HL-60/S4 treated with retinoic acid at 250 ng/mL for 4 days and 3 days (cell line): Measurements from ENCODE around the gene FBLN2.

Experiments used
- in situ Hi-C: fragments of 300-500 bp; cut with MboI; formaldehyde crosslinking; loops from 2 replicates; pipeline ENCODE4 v1.7.0; 2022; ENCODE audit warnings: low sequenced_read_pairs

FBLN2 gene

DNA sequence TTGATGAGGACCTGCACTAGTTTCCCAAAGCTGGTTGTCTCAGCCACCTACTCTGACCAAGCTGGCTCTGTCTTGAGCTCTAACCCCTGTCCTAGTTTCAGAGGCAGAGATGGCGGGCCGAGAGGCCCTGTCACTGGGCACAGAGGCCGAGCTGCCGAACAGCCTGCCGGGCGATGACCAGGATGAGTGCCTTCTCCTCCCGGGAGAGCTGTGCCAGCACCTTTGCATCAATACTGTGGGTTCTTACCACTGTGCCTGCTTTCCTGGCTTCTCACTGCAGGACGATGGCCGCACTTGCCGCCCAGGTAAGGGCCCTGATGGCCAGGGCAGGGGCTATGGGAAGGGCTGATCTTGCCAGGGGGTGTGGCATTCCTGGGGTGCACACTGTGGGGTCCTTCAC, 69.1 kb downstream of the FBLN2 start:
- in situ Hi-C loops: no loop called here

DNA sequence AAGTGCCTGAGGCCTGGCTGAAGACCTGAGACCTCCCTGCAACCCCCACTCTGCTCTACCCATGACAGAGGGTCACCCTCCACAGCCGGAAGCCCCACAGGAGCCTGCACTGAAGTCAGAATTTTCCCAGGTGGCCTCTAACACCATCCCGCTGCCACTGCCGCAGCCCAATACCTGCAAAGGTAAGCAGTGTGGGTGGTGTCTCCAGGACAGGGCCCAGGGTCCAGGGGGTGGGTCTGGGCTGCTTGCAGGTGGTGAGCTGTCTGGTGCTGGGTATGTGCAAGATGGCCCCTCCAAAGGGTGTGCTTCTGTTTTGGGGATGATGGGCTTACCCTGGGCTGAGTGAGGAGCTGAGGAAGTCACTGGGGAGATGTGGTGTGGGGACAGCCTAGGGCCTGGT, 69.9 kb downstream of the FBLN2 start:
- in situ Hi-C loops: no loop called here

DNA sequence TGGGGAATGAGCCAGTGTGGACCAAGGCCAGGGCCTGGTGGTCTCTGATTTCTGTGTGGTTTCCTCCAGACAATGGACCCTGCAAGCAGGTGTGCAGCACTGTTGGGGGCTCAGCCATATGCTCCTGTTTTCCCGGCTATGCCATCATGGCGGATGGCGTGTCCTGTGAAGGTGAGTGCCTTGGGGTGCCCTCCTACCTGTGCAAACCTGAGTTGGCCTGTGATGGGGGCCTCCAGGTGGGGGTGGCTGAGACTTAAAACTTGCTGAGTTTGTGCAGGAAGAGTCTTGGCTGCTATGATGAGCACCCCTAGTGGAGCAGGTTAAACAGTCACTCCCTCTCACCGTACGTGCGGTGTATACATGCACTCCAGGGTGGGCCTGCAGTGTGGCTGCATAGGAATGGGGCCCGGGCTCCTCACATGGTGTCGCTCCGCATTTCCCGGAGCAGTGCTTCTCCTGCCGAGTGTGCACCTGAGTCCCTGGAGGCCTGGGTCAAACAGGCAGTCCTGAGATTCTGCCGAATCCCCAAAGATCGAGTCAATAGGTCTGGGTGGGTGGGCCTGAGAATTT, 70.8 kb downstream of the FBLN2 start:
- in situ Hi-C loops: no loop called here

DNA sequence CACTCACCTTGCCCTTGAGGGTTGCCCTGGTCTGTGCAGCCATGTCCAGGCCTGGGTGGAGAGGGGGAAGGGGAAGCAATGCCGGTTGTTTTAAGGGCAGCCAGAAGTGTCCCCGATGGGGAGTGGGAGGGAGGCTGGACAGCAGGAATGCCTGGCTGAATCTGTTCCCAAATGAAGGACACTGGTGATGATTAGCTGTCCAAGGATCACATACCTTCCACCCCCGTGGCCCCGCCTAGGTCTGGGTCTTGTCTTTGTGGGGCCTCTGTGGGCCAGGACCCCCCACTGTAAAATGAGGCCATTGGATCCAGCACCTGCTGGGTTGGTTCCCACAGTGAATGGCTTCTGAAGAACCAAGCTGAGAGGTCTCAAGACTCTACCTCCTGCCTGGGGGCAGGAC, 71.4 kb downstream of the FBLN2 start:
- in situ Hi-C loops: no loop called here

DNA sequence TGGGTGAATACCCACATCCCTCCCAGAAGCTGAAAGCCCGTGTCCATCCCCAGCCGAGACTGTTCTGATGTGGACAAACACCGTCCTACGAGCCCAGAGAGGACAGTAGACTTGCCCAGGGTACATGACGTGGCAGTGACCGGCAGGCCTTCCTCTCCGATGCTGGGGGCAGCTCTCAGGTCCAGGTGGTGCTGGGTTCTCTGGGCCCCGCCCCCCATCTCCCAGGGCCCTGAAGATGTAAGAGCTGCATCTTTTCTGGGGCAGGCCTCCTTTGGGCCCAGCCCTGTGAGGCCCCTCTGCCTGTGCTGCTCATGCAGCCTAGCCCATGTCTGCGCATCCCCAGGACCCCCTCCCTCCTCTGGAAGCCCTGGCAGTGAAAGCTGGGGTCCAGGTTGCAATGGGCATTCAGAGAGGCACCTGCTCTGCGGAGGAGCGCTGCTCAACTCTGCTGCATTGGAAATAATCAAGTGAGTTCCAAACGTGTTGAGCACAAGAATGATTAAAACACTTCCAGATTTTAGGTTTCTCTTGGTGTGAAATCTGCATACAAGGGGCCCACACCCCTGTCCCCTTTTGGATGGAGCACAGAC, 71.9 kb downstream of the FBLN2 start:
- in situ Hi-C loops: no loop called here

DNA sequence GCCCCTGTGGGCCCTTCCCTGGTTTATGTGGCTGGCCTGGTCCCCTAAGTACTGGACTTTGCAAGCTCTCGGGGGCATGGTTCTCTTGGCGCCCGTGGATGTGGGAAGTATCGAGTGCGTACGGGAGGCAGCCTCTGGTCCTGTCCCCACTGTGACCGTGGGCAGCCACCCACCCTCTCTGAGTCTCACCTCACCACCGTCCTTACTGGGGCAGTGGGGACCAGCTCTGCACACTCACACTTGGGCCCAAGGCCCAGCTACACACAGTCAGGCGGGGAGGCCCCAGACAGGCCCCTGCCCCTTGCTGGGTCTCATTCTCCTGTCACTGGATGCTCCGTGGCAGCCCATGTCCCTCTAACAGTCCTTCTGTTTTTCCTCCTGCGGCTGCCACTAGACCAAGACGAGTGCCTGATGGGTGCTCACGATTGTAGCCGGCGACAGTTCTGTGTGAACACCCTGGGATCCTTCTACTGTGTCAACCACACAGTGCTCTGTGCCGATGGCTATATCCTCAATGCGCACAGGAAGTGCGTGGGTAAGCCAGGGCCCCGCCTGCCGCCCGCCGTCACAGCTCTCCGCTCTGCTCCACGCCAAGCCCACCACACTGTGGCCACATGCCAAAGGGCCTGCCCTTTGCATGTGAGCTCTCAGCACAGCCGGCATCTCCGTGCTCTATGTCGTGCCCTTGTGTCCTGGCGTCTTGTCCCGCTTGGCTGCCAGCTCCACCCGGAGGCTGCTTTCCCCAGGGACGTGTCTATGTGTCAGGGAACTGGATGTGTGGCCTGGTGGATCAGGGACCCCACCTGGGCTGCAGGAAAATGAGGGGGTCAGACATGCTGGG, 72.7 kb downstream of the FBLN2 start:
- in situ Hi-C loops: no loop called here

DNA sequence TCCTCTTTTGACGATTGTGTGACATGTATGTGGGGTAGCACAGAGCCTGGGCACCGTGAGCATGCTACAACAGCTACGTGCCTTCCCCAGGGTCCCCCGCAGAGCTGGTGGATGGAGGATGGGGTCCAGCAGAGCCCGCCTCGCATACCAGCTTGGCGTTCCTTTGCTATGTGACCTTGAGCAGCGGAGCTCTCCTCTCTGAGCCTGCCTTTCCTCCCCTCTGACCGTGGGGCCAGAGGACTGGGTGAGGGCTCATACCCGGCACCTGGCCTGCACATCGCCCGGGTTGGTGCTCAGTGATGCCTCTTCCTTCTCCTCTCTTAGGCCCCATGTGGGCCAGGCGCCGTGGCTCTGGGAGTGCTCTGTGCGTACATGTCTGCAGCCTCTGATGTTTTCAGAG, 73.4 kb downstream of the FBLN2 start:
- in situ Hi-C loops: no loop called here

DNA sequence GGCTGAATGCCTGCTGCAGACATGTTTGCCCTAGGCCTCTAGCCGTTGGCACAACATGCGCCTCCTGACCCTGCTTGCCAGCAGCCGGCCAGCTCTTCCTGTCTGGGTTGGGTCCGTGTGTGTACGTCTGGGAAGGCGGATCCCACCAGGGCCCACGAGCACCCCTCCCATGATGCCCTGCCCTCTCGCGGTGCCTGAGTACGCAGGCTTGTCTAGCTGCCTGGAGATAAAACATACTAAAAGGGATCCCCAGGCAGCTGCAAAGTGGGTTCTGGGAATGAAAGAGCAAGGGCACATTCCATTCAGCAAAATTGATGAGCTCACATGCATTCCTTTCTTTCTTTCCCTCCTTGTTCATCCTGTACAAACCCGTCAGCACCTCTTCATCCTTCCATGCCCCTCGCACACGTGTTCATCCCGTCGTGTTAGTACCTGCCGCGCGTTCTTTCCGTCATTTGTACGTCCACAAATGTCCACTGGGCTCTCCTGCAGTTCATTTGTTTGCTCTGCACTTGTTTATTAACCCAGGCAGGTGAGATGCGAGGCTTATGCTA, 74.3 kb downstream of the FBLN2 start:
- in situ Hi-C loops: no loop called here

DNA sequence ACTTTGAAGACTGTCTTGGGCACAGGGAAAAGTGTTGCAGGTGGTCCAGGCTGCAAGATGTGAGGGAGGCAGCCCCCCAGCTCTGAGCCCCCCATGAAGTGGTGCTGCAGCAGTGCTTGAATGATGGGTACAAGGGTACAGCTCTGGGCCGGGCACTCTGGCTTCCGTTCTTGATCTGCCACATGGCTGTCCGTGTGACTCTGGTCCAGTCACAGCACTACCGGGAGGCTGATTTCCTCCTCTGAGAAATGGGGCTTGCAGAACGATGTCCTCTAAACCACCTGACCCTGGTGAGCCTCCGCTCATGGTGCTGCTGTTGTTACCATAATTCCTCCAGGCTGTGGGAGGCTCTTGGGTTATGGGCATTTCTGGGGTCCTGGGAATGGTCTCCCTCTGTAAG, 75.1 kb downstream of the FBLN2 start:
- in situ Hi-C loops: no loop called here

DNA sequence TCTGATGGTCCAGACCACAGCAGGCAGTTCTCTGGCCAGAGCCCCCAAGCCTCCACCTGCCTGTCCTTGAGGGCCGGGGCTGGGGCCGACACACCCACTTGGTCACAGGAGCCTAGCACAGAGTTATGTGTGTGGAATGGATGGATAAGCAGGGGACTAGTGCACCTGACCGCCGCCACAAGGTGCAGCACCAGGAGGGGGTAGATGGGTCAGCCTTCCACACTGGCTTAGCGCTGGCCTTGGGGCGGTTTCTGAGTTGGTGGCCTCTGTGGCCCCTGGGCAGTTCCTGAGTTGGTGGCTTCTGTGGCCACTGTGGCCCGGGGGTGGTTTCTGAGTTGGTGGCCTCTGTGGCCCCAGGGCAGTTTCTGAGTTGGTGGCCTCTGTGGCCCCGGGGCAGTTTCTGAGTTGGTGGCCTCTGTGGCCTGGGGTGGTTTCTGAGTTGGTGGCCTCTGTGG, 75.8 kb downstream of the FBLN2 start:
- in situ Hi-C loops: no loop called here

DNA sequence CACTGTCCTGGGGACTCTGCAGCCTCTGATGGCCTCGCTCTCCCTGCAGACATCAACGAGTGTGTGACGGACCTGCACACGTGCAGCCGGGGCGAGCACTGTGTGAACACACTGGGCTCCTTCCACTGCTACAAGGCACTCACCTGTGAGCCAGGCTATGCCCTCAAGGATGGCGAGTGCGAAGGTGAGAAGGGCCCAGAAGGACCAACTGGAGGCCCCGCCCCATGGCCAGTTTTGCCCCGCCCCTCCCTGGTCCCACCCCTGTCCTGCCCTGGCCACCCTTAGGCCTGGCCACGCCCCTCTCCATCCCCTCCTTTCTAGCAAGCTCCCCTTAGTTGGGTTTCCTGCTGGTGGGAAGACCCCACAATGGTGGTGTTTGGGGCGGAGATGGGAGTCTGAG, 77.5 kb downstream of the FBLN2 start:
- in situ Hi-C loops: no loop called here

DNA sequence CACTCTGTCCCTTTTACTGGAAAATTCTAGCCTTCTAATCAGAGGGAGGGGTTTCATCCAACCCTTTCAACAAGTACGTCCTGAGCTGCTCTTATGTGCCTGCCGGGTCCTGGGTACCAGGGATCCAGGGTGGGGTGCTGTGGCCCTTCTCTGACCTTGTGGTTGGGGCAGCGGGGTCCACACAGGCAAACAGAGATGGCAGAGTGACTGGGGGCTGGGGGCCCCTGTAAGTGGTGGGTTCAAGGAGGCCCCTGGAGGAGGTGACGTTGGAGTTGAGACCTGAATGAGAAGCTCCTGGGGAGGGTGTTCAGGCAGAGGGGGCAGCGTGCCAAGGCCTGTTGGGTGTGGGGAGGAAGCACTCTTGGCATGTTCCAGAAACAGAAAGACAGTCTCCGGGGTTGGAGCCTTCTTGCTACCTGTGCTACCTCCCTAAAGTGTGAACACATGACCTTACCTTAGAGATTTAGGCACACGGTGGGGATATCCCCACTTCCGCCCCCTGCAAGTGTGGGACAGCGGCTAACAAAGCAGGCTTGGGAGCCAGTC, 78.1 kb downstream of the FBLN2 start:
- in situ Hi-C loops: no loop called here

DNA sequence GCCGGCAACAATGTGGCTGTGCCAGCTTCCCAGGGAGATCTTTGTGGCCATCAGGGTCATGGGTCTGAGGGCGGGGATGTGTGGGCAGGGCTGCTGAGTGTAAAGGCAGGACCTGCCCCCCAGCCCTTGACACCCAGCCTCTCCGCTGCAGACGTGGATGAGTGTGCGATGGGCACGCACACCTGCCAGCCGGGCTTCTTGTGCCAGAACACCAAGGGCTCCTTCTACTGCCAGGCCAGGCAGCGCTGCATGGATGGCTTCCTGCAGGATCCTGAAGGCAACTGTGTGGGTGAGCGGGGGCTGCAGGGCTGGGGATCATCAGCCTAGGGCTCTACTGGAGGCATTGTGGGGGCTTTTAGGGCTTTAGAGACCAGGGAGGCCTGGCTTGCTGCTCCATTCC, 78.8 kb downstream of the FBLN2 start:
- in situ Hi-C loops: no loop called here

DNA sequence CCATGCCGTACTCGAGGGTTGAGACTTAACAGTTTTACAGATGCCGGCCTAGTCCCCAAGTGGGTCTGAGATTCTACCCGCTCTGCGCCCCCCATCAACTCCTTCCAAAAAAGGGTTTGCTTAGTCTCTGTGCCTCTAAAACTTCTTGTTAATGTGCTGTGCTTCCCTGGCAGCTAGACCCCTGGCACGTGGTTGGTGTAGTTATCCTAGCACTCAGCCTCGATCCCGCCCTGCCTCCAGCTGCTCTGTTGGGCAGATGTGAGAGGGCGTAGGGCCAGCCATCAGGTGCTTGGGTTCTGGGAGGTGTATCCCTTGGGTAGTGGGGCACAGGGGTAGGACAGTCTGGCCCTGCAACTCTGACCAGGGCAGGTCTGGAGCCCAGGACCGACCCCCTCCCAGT, 79.5 kb downstream of the FBLN2 start:
- in situ Hi-C loops: no loop called here

DNA sequence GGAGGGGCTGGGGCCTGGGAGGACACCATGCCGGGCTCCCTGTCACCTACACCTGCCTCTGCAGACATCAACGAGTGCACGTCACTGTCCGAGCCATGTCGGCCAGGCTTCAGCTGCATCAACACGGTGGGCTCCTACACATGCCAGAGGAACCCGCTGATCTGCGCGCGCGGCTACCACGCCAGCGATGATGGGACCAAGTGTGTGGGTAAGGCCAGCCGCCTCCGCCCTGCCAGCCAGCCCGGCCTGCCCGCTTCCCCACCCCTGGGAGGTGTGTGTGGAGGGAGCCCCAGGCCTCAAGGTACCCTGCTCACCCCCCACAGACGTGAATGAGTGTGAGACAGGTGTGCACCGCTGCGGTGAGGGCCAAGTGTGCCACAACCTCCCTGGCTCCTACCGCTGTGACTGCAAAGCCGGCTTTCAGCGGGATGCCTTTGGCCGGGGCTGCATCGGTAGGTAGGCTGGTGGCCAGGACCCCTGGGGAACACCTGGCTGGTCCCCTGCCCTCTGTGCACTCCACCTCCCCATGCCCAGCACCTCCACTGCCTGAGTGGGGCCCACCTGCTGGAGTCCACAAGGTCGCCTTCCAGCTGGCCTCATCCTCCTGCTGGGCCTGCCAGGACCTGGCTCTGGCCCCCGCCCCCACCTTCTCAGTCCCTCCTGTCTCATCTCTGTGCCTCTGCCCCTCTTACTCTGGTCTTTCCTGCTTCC, 80.1 kb downstream of the FBLN2 start:
- in situ Hi-C loops: no loop called here

DNA sequence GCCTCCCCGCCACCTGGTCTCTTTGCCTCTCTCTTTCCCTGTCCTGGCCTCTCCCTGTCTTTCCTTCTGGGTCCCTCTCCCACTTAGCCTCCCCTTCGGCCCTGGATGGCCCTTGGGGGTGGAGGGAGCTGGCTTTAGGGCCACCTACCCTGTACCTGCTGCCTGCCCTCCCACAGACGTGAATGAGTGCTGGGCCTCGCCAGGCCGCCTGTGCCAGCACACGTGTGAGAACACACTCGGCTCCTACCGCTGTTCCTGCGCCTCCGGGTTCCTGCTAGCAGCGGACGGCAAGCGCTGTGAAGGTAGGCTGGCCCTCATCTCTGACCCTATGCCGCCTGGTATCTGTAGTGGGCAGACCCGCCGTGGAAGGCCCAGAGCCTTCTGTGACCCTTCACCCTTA, 80.7 kb downstream of the FBLN2 start:
- in situ Hi-C loops: no loop called here

DNA sequence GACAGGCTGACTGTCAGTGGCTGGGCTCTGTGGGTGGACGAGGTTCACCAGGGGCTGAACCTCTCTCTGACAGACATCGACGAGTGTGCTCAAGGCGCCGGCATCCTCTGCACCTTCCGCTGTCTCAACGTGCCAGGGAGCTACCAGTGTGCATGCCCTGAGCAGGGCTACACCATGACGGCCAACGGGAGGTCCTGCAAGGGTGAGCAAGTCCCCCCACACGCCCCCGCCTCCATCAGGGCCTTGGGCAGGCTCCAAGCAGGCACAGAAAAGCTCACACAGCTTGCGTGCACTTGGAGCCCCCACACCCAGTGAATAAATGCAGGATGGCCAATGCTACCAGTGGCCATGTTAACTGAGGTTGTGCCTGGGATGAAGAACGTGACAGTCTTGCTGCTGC, 82.3 kb downstream of the FBLN2 start:
- in situ Hi-C loops: no loop called here

DNA sequence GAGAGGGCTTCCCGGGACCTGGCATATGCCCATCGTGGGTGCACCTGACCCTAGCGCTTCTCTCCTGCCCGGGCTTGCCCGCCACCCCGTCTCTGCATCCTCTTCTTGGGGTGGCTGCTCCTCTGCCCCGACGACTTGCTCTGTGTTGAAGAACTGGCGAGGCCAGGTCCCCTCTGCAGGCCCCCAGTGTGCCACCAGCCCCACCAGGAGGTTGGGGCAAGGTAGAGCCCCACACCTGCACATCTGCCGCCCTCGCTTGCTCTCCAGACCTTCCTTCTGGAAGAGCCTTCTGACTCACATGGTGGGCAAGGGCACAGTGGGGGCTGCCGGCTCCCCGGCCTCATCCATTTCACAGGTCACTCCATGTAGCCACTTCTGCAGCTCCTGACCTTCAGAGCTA, 84.3 kb downstream of the FBLN2 start:
- in situ Hi-C loops: no loop called here

DNA sequence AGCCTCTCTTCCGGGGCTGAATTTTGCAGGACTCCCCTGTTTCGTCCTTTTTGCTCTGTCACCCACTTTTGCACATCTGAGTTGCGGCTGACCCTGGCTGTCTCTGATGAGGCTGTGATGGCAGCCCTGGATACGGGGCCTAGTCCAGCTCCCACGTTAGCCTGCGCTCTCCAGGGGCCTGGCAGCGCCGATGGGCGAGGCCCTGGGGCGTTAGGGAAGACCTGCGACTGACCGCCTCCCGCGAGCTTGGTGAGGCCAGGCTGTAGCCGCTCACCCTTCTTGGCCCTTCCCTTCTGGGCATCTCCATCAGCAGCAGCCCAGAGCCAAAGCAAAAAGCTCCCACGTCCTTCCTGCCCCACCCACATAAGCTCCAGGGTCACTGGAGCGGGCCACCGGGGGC, 85.2 kb downstream of the FBLN2 start:
- in situ Hi-C loops: no loop called here

DNA sequence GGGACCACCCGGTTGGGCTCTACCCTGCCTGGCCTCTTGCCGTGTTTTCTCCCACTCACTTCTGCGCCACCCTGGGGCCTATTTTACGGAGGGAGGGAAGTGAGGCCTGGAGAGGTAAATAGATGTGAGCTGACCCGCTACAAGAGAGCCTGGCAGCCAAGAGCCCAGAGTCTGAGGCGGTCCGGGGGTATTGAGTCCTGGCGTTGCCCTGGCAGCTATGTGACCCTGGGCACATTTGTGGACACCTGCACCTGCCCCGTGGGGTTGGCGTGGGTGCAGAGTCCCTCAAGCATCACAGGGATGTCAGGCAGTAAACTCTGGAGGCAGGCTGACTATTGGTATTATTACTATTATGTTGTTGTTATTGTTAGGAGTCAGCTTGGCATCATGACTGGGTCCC, 85.7 kb downstream of the FBLN2 start:
- in situ Hi-C loops: no loop called here

DNA sequence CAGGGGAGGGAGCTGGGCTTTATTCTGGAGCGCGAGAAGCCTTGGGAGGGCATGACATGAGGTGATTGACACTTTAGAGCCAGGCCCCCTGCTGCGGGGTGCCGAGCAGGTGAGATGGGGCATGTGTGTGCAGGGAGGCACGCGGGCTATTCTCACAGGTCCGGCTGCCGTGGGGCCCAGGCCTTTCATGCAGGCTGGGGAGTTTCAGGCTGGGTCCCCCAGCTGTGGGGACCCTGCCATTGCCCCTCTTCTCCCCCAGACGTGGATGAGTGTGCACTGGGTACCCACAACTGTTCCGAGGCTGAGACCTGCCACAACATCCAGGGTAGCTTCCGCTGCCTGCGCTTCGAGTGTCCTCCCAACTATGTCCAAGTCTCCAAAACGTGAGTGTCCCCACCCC, 87.3 kb downstream of the FBLN2 start:
- in situ Hi-C loops: no loop called here
